Inflammatory macrophage treated with lipopolysaccharide for 4 hours (primary cell): ENCODE data around the gene CDKN1C.

Source experiments
- DNase-seq: peaks from one replicate; pipeline ENCODE4 v3.0.0-alpha.2; 2020

CDKN1C gene

DNA sequence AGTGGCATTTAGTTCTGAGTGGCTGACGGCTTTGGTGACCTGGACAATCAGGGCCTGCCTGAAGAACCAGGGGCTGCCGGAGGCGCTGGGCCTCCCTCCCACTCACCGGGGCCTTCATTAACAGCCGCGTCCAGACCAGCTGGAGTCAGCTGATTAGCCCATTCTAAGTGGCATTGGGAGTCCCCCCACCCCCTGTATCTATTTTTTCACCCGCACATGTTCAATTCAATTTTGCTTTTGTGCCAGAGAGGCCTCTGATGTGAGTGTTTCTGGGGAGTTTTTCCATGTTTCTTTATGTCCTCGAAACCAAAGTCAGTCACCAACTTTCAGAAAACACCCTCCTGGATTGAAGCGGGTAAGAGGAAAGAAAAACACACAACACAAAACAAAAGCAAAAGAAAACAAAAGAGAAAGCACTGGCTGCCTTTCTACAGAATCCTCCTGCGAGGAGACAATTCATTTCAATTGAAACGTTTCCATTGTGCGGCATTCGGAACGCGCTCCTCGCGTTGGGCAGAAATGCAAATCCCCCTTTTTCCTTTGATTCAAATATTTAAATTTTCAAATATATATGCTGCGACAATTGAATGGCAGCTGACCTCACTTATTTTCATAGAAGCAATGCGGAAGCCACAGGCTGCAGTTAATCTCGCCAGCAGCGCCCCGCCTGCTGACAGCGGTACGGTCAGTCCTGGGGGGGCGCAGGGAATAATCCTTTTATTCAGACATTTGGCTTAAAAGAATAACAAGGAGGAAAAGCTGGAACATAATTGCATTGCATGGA lies 17.7 kb downstream of the CDKN1C start:
- DNase-seq = peak; percentile 28

DNA sequence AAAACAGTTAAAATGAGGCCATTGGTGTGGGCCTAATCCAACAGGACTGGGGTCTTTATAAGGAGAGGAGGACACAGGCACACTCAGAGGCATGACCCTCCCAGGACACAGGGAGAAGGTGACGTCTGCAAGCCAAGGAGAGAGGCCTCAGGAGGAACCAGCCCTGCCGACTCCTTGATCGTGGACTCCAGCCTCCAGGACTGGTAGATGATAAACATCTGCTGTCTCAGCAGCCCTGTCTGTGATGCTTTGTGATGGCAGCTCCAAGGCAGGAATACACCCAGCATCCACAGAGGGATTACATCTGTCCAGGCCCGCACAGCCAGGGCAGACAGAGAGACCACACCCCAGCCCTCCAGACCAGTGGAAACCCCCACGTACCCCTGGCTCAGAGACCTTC lies 18.4 kb downstream of the CDKN1C start:
- DNase-seq = no peak

DNA sequence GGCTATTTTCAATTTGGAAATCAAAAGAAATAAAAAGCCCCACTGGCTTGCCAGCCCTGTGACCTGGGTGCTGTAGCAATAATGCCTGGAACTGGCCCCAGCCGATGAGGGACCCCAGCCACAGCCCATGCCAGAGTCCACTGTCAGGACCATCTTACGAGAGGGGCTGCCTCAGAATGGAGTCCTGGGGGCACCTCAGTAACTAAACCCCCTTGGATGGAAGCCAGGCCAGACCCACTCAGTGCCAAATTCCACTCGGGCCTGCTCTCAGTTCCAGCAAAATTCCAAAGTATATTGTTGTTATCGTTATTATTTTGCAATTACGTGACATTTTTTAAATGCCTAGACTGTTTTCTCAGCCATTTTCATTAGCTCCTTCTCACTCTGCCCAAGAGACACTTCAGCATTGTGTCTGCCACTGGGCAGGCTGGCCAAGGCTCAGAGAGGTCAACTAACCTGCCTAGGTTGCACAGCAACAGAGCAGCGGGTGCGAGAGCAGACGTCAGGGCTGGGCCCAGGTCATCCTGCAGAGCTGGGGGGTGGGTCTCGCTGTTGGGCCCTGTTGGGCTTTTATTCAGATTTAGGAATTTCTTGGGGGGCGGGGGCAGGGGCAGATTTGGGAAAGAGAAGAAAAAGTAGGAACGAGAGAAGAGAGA lies 19.5 kb downstream of the CDKN1C start:
- no peak for DNase-seq

DNA sequence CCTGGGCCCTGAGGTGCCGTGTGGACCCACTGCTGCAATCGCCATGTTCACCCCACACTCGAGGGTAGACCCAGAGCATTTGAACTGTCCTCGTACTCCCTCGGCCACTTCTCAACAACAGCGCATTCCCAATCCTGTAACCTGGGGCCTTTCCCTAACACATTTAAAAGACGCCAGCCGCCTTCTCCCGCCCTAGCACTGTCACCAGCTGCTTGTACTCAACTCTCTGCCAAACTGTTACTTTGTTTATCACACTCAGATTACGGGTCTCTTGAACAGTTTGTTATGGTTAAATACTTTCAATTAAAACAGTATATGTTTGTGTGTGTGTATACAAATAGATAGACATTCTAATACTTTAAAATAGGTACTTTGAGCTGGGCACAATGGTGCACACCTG lies 20.7 kb downstream of the CDKN1C start:
- no peak for DNase-seq

DNA sequence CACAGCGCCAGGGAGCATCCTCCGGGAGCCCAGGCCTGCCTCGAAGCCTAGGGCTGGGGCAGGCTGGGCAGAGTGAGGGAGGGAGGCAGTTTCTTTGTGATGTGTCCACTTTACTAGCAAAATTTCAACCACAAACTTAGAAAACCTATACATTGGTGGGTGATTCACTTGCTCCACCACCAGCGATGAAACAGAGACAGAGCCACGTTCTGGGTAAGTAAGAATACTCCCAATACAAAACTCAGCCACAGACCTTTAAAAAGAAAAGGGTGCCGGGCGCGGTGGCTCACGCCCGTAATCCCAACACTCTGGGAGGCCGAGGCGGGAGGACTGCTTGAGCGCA lies 22.3 kb downstream of the CDKN1C start:
- DNase-seq = no peak

DNA sequence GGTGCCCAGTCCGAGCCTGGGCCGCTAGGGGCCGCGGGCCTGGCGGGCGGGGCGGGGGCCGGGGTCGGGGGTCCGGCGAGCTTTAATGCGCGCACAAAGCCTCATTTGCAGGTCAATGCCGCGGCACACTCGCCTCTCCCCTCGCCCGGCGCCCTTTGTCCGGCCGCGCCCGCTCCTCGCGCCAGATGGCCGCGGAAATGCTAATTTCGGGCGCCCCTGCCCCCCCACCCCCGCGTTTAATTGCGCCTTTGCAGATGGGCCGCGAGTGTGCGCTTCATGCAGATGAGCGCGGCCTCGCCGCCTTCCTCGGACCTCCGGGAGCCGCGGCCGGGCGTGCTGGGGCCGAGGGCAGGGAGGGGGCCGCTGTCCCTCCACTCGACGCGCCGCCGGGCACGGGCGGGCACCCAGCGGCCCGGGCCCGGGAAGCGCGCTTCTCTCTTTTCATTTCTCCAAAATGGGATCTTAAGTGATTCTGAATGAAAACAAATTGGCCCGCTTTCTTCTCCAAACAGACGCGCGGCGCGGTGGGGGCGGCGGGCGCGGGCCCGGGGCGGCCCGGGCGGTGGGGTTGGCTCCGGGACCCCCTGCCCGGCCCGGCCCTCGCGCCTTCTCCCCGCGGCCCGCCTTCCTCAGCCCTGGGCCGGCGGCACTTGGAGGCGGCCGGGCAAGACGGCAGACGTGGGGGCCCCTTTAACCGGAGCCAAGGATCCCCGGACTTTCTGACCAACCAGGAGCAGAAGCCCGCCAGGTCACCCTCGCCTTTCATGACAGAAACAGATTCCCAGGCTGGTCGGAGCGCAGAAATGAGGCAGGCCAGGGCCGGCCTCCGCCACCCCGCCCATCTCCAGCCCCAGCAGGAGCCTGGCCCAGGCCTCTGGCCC lies 22.9 kb downstream of the CDKN1C start:
- no peak for DNase-seq

DNA sequence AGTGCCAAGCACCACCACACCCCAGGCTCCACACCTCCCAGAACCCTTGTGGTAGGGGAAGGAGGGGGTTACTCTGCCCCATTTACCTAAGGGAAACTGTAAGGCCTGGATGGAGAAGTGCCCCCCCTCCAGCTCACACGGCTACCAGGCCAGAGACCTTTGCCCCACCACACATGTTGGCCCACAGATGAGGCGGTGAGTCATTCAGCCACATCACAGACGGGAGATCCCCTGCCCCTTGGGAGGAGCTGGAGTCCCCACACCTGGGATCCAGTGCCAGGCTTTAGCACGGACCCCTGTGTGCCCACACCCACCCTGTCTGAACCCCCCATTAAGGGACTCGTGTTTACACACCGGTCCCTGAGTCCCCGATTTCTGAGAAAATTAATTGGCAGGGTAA lies 24.9 kb downstream of the CDKN1C start:
- peak; percentile 41 for DNase-seq

DNA sequence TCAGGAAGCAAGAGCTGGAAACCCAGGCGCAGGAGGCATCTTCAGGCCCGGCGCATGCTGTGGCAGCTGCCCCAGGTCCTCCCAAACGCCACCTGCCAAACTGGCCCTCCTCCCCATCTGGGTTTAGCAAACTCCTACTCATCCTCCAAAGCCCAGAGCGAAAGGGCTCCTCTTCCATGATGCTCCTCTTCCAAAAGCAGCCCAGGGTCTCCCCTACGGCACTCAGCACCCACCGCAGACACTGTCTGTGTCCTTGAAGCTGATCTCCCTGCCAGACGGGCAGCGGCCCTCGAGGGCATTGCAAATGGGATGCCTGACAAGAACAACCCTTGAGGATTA lies 25.9 kb downstream of the CDKN1C start:
- DNase-seq = no peak

DNA sequence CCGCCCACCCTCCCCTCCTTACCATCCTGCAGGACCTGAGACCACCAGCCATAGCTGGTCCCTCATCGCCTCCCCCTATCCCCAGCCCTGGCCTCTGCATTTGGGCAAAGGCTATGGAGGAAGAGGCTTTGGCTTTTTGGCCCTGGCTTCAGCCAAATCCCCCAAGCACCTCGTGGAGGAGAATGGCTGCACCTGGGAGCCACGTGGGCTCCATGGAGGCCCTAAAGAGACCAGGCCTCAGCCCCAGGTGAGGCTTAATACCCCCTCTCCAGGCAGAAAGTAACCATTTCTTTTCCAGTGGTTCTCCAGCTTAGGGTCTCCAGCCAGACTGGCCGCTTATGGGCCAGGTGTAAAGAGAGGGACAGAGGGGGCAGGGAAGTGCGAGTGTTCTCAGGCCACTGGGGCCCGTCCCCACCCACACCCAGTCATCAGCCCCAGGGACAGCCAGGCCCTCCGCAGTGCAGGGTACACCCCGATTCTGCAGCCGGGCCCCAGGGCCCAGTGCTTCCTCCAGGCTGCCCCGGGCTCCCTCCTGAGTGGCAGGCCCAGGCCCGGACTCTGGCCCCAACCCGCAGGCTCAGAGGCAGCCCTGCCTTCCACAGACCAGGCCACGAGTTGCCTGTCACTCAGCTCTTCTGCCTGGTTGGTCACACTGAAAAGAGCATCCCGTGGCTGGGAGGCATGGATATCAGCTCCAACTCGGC lies 26.4 kb downstream of the CDKN1C start:
- no peak for DNase-seq

DNA sequence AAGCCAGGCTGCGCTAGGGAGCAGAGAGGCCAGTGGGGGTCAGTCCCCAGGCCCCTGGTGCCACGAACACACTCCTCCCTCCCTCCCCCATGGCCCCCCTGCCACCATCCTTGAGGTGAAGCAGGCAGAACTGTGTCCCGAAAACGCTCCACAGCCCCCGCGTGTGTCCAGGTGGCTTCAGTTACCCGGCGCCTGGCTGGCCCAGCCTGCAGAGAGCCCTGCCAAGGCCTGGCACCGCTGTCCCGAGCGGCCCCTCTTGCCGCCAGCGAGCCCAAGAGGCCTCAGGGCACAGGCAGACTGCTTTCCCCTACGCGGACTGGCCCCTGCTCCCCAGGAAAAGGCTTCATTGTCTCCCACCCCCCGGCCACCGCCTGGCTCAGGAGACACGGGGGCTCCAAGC lies 27.7 kb downstream of the CDKN1C start:
- no peak for DNase-seq

DNA sequence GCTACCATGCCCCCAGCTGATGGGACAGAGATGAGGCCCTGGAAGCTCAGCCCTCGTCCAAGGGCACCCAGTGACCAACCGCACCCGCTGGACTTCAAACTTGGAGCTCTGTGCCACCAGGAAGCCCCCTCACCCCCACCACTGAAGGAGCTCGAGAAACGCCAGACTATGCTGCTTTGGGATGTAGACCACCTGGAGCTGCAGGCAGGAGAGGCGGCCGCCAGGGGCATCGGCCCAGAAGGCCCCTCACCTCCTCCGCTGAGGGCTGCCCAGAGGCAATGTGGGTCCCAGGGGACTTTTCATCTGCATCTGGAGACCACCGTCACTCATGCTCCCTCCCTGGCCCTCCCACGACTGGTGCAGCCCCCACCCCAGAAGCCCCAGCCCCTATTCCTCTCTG lies 28.3 kb downstream of the CDKN1C start:
- no peak for DNase-seq

DNA sequence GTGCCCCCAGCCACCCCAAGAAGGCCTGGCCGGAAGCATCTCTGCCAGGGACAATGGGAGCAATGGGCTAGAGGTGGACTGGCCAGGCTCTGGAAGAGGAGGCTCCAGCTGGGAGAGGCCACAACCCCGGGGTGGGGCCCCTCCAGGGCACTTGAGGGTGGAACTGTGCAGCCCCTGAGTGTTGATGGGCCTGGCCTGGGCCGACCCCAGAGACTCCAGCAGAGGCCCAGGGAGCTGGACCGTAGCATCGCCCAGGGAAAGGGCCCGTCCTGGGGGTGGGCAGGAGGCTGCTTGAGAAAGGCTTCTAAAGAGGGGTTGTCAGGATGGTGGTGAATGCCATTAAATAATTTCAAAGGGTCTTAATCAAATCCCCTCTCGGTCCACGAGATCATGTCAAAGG lies 30.4 kb downstream of the CDKN1C start:
- no peak for DNase-seq

DNA sequence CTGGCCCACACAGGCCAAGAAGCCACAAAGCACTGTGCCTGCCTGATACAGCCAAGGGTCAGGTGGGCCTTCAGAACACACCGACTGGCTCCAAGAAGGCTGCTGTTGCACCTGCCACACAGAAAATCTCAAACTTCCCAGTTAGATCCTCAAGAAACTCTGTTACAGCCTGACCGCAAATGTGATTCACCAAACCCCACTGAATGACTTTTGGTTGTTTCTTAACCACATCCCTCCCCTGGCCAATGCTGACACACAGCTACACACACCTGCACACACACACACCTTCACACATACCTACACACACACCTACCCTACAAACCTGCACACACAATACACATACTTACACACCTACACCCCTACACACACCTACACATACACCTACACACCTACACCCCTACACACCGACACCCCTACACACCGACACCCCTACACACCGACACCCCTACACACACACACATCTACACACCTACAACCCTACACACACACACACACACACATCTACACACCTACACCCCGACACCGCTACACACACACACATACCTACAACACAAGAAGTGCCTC lies 31.5 kb downstream of the CDKN1C start:
- no peak for DNase-seq

DNA sequence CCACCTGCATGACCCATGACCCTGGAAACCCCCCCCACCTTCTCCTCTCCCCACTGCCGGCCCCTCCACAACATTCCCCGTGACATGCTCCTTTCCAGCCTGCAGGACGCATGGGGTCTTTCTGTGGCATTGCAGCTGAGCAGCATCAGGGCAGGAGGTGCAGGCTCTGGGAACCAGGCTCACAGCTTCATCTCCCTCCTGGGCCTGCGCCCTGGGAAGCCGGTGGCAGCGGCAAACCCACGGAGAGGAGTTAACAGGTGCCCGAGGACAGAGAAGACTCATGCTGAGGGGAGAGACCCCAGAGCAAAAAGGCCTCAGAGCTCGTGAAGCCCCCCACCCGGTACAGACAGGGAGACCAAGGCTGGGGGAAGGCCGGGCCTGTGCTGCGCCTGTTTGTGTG lies 32.2 kb downstream of the CDKN1C start:
- no peak for DNase-seq

DNA sequence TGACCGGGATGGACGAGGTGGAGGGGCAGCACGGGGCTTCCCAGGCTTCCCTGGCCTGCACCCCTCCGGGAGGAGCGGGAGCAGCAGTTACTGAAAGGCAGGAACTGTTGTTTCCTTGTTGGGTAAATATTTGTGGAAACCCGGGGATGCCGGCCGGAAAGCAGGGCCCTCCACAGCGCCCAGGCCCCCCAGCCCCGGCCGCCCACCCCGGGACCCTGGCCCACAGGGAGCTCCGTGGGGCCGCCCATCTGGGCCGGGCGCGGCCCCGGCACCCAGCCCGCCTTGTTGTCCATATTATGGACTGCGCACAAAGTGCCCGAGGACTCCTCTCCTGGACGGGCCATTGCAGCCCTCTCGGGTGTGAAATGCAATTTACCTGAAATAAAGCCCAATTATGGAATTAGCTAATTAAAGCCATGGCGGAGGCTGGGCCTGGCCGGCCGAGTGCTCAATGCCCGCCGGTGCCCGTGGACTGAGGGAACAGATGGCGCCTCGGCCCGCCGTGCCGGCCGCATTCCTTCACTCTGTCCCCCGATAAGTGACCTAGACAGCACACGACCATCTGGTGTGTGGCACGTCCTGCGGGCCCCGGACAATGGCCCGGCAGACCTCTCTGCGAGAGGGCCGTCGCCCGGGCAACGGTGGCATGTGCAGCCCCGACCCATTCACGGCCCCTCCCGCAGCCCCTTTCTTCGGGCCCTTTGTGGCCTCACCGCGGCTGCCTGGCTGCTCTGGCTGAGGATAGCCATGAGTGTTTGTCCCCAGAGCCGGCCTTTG lies 35.4 kb downstream of the CDKN1C start:
- no peak for DNase-seq

DNA sequence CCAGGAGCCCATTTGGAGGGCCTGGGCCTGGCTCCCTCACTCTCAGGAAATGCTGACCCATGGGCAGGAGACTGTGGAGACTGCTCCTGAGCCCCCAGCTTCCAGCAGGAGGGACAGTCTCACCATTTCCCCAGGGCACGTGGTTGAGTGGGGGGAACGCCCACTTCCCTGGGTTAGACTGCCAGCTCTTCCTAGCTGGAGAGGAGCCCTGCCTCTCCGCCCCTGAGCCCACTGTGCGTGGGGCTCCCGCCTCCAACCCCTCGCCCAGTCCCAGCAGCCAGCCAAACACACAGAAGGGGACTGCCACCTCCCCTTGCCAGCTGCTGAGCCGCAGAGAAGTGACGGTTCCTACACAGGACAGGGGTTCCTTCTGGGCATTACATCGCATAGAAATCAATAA lies 37.1 kb downstream of the CDKN1C start:
- DNase-seq = no peak

DNA sequence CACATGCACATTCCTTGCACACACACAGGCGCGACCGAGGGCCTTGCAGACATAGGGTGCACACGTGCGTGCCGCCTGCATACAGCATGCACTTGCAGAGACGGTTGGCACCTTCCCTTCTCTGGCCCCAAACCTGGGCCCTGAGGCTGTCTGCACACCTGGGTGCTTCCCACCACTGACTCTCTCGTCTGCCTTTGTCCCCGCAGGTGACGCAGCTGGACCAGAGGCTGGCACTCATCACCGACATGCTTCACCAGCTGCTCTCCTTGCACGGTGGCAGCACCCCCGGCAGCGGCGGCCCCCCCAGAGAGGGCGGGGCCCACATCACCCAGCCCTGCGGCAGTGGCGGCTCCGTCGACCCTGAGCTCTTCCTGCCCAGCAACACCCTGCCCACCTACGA lies 38.0 kb downstream of the CDKN1C start:
- no peak for DNase-seq

DNA sequence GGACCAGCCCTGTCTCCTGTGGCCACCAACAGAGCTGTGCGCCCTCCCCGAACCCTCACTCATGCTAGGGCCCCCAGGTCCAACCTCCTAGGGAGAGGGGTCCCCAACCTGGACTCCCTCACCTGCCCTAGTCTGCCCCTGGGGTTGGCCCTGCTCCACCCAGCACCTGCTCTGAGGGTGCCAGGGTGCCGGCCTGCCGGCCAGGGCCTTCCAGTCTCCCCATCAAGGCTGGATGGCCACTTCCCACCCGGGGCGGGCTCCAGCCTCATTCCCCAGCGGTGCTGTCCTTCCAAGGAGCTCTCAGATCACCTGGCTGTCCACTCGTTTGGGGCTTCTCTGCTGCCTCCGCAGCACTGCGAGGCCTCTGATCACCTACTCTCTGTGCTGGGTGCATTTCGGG lies 39.1 kb downstream of the CDKN1C start:
- DNase-seq = no peak

DNA sequence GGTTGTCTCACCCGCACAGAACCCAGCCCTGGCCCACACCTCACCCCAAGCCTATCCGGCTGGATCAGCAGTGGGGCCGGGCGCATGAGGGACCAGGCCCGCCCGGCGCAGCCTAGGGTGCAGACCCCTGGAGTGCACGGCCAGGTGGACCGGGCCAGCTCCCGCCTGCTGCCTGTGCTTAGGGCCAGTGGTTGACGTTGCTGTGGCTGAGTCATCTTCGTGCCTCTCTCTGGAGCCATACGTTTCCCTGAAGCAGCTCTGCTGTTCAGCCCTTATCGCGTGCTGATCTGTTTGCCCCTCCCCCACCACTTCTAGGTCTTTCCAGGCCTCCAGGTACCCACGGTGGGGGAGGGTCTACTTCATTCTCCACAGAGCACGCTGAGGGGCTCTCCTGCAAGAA lies 39.5 kb downstream of the CDKN1C start:
- no peak for DNase-seq

DNA sequence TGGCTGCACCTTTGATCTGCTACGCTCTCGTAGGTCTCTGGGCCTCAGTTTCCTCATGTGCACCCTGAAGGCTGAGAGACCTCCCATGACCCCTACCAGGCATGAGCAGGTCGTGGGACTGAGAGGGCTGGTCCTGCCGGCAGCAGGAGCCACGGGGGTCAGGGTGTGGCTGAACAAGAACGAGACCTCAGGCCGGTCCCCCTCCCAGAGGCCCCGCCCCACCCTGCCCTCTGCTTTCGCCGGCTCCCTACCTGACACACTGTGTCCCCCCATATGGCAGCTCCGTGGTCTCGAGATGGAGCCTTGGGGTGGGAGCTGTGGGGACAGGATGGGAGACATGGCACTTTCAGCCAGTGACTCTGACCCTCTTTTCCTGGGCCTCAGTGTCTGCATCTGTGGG lies 40.6 kb downstream of the CDKN1C start:
- no peak for DNase-seq

DNA sequence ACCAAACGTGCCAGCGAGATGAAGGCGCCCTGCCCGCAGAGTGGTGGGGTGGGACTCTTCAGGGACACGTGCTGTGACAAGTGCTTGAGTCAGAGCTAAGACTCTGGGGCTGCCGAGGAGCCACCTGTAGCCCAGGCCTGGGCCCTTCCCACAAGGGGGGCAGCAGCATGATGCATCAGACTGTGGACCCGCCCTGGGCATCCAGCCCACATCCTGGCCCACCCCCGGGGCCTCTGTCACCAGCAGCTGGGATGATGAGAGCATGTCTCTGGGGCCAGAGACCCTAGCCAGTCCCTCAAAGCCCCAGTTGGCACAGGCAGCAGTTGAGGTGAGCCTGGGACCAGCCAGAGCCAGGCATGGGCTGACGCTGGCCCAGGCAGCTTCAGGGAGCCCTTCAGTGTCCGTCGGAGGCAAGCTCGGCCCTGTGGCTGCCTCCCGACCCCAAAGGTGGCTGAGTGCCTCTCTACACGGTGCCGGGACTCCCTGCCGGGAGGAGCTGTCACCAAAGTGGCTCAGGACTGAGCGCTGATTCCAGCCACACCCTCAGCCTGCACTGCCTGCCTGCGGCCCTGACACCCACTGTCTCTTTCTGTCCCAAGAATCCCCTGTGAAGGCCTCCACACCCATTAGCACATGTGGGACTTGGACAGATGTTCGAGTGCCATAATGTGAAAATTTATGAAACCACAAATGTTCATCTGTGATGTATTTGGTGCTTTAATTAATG lies 41.3 kb downstream of the CDKN1C start:
- DNase-seq = no peak

DNA sequence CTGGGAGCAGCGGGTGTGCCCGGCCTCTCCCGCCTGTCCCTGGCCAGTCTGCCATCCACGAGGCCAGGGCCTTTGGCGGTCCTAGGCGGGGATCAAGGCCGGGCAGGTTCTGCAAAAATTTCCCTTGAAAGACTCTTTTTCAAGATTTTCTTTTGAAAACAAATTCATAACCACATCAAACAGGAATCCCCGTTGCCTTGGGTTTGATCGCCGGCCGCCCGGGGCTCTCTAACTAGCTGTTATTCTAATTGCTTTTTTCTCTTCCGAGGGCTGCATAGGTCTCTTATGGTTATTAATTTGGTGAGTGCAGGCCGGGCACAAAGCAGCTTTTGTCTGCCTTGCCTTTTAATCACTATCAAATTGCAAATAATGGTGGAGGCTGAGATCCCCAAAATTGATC lies 42.0 kb downstream of the CDKN1C start:
- no peak for DNase-seq
